ENCODE results near the gene AVEN.
A peak's percentile ranks its signal among the peaks of the same experiment; 100 is the strongest.
"Not testable (repeated sequence)": the region's sequence is repeated elsewhere in the genome, so short reads cannot be mapped to it uniquely, and the experiment has no call there.

AVEN gene

DNA sequence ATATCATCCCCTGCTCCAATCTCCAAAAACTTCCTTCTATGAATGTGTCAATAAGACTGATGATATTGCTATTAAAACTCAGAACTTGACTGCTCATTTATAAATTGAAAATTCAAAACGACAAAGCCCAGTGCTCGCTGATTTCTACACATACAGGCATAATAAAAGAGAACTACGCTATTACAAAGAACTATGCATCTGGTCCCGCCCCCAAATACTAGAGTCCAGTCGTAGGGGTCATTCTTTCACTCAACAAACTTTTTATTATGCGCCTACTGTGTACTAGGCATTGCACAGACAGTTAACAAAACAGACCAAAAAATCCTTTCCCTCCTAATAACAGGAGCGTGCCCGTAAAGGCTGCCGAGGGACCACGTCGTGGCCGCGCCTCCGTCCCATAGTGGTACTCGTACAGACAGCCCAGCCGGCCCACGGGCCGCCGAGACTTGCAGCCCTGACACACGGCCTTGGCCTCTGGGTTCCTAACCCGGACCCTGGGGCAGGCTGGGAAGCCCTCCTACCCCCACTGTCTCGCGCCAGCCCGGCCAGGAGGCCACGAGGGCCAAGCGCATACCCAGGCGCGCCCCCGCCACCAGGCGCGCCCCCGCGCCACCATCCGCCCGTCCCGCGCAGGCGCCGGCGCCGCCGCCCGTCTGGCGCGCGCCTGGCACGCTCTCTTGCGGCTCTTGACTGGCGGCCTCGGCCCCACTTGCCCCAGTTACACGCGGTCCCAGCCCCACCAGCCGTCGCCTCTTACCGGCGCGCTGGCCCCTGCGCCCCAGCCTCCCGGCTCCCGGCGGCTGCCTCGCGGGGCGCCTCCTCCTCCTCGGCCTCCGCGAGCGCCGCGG, 757 bp downstream of the AVEN start:
- peak; percentile 74 for DNase-seq

DNA sequence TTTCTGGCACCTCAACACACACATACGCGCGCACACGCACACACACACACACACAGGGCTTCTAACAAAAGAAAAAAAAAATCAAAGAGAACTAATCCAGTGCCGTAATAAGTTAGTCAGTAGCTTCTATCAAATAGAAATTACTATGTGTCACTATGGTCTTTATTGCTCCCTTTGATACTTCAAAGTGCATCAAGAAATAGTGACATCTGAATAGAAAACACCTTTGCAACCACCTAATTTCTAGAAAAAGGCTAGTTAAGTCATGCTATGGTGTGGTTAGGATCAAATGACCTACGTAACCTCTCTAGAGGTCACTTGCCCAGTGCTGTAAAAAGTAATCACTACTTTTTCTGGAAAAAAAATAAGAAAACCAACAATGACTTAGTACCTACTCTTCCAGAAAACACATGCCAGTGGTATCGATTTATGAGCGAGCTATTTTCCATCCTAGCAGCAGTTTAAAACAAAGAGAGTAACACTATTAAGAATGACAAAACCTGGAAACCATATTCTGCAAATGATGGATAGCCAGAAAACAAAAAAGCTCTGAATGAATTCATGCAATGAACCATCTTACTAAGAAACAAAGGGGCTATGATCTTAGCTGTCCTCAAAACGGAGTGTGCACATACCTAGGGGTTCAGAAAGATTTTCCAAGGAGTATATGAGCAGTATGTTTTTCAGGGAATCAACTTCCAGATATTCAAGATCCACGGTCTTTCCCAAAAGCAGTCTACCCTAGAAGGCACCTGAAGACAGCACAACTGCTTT, 6.8 kb downstream of the AVEN start:
- no peak for DNase-seq

DNA sequence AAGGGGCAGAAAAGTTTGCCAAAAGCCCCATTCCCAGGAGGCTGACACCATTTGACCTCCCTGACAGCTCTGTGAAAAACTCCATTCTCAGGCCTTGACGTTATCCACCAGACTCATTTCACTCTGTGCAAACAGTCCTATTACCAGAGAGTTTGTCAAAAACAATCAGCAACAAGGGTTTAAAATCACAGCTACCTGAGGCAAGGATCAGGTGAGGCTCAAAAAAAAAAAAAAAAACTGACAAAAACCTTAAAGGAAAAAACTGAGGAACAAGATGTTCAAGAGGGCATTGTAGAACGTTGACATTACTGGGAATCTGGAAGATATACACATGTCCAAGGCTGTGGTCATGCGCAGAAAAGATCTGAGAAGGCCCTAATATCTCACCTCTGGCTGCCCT, 11.4 kb downstream of the AVEN start:
- no peak for DNase-seq

DNA sequence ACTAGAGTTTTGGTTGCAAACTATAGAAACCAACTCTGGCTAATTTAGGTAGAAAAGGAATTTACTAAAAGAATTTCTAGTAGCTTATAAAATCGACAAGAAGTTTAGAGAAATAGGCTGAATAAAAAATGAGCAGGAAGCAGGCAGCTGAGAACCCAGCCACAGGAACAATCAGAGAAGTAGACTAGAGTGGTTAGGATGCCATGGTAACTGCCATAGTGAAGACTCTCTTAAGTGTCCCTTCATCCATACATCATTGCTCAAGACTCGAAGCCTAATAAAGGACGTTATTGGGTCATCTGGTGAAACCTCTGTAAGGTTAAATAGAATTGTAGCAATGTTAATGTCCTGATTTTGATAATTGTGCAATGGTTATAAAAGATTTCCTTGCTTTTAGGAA, 13.8 kb downstream of the AVEN start:
- no peak for DNase-seq

DNA sequence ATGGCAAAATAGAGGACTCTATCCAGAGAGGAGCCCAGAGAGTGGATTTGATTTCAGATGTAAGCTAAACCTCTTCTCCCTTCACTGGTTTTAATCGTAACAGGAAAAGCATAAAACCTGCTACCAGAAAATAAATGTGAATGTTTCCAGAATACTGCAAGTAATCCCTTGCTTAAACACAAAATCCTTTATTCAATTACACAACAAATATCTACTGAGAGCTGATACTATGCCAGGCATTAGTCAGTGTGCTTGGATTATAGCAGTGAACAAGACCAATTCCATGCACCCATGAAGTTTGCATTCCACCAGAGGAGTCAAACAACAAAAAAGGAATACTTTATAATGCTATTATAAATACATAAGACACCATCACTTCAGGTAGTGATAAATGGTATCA, 15.1 kb downstream of the AVEN start:
- DNase-seq, result no peak

DNA sequence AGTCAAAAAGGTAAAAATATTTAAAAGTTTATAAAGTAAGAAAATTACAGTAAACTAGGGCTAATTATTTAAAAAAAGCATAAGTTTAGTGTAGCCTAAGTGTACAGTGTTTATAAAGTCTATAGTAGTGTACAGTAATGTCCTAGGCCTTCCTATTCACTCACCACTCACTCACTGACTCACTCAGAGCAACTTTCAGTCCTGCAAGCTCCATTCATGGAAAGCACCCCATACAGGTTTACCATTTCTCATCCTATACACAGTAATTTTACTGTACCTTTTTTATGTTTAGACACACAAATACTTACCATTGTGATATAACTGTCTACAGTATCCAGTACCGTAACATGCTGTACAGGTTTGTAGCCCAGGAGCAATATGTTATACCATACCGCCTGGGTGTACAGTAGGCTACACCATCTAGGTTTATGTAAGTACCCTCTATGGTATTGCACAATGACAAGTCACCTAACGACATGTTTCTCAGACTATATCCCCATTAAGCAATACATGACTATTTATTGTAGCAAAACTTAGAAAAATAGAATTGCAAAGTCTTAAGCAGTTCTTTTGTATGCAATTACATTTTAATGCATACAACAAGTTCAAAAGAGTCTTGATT, 19.5 kb downstream of the AVEN start:
- no peak for DNase-seq

DNA sequence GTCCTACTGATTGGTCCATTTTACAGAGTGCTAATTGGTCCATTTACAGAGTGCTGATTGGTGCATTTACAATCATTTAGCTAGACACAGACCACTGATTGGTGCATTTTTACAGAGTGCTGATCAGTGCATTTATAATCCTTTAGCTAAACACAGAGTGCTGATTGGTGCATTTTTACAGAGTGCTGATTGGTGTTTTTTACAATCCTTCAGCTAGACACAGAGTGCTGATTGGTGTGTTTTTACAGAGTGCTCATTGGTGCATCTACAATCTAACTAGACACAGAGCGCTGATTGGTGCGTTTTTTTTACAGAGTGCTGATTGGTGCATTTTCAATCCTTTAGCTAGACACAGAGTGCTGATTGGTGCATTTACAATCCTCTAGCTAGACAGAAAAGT, 20.3 kb downstream of the AVEN start:
- not testable (repeated sequence) for DNase-seq

DNA sequence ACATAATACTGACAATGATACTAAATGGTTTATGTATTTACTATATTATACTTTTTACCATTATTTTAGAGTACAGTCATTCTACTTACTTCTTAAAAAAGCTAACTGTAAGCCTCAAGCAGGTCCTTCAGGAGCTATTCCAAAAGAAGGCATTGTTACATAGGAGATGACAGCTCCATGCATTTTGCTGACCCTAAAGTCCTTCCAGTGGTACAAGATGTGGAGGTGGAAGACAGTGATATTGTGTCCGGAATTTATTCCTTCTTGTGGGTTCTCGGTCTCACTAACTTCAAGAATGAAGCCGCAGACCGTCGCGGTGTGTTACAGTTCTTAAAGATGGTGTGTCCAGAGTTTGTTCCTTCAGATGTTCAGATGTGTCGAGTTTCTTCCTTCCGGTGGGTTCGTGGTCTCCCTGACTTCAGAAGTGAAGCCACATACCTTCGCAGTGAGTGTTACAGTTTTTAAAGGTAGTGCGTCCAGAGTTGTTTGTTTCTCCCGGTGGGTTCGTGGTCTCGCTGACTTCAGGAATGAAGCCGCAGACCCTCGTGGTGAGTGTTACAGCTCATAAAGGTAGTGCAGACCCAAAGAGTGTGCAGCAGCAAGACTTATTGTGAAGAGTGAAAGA, 20.9 kb downstream of the AVEN start:
- no peak for DNase-seq

DNA sequence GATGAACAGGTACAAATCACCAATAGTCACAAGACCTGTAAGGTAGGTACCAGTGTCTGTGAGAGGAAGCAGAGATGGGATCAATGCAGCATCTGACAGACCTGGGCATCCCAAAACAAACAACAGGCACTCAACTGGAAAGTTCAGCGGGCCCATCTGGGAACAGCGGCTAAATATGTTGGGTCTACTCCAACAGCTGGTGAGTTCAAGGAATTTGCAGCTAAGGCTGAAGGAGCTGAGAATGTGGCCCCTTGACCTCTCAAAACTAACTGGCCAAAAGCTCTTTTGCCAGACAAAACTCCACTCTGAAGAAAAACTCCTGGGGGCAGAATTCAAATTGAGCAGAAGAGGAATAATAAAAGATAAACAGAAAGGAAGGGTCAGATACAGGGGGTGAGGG, 24.4 kb downstream of the AVEN start:
- no peak for DNase-seq

DNA sequence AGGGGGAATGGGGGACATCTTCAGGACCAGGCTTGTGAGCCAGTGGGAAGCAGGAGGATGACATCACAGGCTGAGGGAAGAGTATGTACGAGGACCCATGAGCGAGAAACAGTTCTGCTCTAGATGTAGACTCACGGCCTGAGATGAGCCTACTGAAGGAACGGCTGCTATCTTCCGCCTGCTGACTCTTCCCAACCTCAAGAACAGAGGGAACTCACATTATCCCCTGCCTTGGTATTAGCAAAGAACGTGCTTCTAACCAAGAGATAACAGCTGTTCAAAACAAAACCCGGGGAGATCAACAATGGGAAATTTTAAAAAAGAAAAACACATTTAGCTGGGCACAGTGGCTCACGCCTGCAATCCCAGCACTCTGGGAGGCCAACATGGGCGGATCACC, 25.3 kb downstream of the AVEN start:
- DNase-seq, result no peak

DNA sequence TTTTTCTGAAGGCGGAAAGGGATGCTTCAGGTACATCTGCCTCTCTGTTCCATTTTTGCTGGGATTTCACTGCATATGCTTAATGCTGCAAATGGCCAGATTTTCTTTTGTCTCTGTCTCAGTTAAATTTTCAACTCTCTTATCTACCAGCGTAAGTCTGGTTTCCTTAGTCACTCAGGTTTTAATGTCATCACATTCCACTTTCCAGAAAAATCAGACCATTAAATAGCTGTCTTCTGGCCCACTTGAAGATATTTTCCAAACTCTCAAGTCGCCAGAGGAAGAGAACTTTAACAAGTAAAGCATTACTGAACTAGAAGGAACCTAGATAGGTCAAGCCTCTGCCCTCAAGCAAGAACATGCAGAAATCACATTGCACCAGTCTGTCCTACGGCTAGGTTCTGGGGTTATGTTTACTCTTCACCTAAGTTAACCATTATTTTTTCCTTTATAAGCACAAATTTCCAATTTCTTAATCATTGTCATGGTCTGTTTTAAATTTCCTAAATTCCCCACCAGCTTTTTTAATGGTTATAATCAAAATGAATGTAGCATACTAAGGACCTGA, 26.5 kb downstream of the AVEN start:
- DNase-seq, result no peak

DNA sequence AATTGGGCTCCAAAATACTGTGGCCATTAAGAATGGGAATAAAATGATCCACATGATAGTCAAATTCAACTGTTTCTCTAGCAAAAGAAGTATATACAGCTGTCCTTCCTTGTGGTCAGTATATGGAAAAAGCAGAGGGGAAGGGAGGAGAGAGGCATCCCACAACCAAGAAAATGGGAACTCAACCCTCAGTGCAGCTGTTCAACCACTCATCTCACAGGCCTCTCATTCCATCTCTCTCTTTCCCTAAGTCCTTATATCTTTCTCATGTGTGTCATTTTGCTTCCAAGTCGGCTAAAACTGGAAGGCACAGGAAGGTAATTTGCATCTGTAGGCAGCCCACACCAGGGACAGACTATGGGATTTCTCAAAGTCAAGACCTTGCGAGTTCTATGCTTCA, 27.5 kb downstream of the AVEN start:
- DNase-seq, result no peak

DNA sequence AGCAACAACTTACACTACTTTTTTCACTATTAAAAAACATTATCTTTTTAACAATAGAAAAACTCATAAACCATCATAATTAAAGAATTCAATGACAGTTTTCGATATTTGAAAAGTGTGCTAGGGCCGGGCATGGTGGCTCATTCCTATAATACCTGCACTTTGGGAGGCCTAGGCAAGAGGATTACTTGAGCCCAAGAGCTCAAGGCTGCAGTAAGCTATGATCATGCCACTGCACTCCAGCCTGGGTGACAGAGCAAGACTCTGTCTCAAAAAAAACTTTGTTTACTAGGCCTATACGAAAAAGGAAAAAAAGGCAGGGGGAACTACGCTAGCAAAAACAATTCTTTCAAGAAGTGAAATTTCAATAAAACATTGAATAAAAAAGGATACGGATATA, 28.1 kb downstream of the AVEN start:
- DNase-seq, result no peak

DNA sequence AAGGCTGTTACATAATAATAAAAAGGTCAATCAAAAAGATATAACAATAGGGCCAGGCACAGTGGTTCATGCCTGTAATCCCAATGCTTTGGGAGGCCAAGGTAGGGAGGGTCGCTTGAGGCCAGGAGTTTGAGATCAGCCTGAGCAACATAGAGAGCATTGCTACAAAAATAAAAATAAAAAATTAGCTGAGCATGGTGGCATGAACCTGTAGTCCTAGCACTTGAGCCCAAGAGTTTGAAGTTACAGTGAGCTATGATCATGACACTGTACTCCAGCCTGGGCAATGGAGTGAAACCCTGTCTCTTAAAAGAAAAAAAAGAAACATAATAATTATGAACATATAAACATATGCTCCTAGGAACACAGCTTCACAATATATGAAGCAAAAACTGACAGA, 29.3 kb downstream of the AVEN start:
- DNase-seq, result no peak

DNA sequence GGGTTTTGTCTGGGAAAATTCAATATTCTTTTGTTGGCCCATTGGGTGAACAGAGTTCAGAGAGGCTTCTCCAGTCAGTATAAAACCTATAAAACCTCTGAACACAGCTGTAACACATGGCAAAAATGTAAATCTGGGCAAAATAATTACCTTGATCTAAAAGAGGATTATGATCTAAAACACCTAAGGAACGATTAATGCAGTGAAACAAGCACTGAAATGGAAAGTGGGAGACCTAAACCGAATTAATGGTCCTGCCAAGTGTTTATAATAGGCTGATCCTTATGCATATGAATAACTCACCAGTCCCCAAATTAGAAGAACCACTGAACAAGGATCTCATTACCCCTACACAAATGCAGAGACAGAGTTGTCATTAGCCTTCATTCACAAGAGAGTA, 32.6 kb downstream of the AVEN start:
- DNase-seq, result no peak

DNA sequence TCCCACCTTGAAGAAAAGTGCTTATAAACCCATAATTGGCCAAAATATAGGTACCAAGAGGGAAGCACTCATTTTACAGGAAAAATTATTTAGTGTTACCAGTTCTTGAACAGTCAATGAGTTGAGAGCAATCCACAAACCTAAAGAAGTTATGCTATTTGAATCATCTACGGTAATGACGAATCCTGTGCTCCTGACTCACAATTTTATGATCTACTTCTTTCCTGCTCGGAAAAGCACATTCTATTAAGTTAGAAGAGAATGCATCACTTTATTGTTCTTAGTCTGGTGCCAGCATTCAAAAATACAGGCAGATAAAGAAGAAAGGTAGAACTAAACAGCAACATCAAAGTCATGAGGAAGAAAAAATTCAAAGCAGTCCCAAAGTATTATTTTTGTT, 37.5 kb downstream of the AVEN start:
- DNase-seq, result no peak

DNA sequence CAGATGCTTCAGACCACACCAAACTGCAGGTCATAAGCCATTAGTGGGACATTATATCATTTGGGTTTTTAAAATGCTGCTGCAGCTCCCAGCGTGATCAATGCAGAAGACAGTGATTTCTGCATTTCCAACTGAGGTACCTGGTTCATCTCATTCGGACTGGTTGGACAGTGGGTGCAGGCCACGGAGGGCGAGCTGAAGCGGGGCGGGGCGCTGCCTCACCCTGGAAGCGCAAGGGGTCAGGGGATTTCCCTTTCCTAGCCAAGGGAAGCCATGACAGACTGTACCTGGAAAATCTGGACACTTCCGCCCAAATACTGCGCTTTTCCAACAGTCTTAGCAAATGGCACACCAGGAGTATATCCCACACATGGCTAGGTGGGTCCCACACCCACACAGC, 43.3 kb downstream of the AVEN start:
- DNase-seq, result not testable (repeated sequence)

DNA sequence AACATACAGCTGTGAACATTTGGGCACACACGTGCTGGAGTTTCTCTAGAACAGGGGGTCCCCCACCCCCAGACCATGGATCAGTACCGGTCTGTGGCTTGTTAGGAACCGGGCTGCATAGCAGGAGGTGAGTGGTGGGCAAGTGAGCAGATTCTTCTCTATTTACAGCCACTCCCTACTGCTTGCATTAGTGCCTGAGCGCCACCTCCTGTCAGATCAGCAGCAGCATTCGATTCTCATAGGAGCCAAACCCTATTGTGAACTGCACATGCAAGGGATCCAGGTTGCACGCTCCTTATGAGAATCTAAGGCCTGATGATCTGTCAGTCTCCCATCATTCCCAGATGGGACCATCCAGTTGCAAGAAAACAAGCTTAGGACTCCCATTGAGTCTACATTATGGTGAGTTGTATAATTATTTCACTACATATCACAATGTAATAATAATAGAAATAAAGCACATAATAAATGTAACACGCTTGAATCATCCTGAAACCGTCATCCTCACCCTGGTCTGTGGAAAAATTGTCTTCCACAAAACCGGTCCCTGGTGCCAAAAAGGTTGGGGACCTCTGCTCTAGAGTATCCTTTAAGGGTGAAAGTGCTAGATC, 44.9 kb downstream of the AVEN start:
- DNase-seq, result peak; percentile 5

DNA sequence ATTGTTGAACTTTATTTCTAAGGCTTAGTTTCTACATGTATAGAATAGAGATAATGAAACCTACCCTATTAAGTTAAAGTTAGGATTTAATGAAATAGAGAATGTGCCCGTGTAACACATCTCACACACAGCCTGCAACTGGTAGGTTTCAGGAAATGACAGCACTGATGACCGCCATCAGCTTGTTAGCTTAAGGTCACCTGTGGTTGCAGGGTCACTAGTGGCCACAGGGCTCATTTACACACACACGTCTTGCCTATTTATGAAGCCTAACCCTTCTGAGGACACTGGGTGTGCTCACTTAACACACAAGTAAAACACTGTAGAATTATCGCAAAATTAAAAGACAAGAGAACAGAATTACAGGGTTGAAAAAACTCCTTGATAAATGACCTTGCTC, 50.6 kb downstream of the AVEN start:
- DNase-seq, result no peak

DNA sequence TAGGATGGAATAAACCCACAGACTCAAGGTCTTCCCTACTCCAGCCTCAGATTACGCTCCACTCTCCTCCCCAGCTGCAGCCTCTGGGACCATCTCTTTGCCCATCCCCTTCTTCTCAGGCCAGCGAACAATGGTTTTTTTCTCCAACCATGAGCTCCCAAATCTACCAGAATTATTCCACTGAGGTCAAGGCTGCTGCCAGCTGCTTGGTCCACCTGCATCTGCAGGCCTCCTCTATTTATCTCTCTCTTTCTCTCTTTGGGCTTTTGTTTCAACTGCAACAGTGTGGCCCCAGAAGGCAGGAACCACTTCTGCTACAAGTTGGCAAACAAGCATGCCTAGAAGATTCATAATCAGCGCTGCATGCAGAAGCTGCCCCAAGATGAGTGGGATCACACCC, 51.6 kb downstream of the AVEN start:
- DNase-seq, result no peak

DNA sequence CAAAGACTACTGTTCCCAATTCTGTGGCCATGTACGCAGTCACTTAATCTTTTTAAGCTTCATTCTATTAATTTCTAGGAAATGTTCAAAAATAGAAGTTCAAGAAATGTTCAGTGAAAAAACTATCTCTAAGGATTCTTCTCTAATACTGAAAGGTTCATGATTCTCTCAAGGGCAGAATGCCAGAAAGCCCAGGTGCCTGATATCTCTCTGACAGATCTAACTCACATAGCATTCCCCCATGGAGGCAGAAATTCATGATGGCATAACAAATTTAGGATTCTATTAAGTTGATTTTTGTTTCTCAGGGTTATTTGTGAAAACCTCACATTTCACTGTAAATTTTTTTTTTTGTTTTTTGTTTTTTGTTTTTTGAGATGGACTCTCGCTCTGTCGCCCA, 53.3 kb downstream of the AVEN start:
- DNase-seq, result no peak

DNA sequence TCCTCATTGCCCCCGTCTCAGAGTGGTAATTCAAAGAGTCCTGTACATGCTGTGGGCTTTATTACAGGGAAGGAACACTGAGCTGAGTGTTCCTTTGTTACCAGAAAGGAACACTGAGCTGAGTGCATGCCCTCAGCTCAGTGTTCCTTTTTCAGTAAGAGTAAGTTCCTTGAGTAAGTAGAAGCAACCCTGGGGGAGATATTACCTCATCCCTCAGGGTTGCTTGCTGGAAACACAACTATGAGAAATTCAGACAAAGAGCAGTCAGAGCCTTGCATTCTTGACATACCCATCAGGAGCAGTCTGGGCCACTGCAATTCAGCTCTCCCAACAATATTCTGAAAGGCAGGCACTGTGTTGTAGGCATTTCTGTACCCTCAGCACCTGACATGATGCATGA, 53.7 kb downstream of the AVEN start:
- DNase-seq, result no peak

DNA sequence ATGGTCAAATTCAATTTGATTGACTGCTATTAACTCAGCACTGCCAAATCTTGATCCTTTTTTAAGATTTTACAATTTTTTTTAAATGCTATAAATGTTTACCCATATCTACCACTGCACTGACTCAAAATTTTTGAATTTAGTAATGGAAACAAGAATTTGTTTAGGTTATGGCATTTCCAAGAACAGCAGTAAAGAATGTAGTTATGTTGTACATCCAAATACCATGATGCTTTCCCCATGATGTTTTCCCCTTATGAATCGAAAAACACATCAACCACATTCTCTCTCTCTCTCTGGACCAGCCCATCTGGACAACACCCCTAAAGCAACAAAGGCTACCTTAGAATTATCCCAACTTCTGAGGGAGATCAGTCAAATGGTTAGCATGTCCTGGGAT, 56.5 kb downstream of the AVEN start:
- no peak for DNase-seq
